Thoracic aorta (tissue), 2 donors: Measurements from ENCODE around the gene GFER. TPM values are rescaled to one million over a fixed set of nuclear protein-coding genes. Genes with fewer than 3 reads are reported as not detected.

ENCODE experiments used
- ATAC-seq: fragments of 150-250 bp; one replicate; pipeline ENCODE4 v1.8.0; 2017; ENCODE audit warnings: low read depth; ENCODE audit not compliant: insufficient number of reproducible peaks, low FRiP score
- DNase-seq: peaks from one replicate; pipeline ENCODE4 v3.0.0-alpha.2; 2020; ENCODE audit warnings: low spot score
- H3K27ac ChIP-seq, 2 donors: fragments of 200-600 bp; sonication (generic); 1 replicate in 1 of 2; 2 replicates in 1 of 2; pipeline ENCODE4 v1.5.1; 2016; ENCODE audit warnings: mild to moderate bottlenecking in 2 of 2, moderate library complexity in 2 of 2
- H3K27me3 ChIP-seq: fragments of 200-600 bp; sonication (generic); replicated peaks from 2 replicates; pipeline ENCODE4 v1.6.0; 2016; ENCODE audit warnings: mild to moderate bottlenecking; ENCODE audit not compliant: insufficient read depth
- H3K36me3 ChIP-seq: fragments of 200-600 bp; sonication (generic); one replicate; pipeline ENCODE4 v1.5.1; 2016
- H3K4me1 ChIP-seq, 2 donors: fragments of 200-600 bp; sonication (generic); 1 replicate in 1 of 2; 2 replicates in 1 of 2; pipeline versions ENCODE4 v1.5.1 to v1.6.0; 2016; ENCODE audit warnings: low read depth in 2 of 2, mild to moderate bottlenecking in 1 of 2; ENCODE audit not compliant: control insufficient read depth in 1 of 2
- H3K4me3 ChIP-seq: fragments of 200-600 bp; sonication (generic); 2 replicates; pipeline ENCODE4 v1.5.1; 2016; ENCODE audit warnings: mild to moderate bottlenecking
- H3K9me3 ChIP-seq: fragments of 200-600 bp; sonication (generic); 2 replicates; pipeline ENCODE4 v1.5.1; 2016
- CTCF ChIP-seq: fragments of 200-600 bp; sonication (generic); IDR thresholded peaks from one replicate; pipeline ENCODE4 v1.5.1; 2019; ENCODE audit warnings: antibody characterized with exemption
- total RNA-seq, 2 donors: library from RNA; depleted of rRNA; stranded (reverse); fragments of >200 nt; gene quantifications; one replicate each; pipeline versions ENCODE4 v1.1.0 to v1.2.3, GENCODE V29; 2016

GFER gene
- total RNA-seq, 2 donors from 2014 or later: 12.4 to 14.6 TPM

DNA sequence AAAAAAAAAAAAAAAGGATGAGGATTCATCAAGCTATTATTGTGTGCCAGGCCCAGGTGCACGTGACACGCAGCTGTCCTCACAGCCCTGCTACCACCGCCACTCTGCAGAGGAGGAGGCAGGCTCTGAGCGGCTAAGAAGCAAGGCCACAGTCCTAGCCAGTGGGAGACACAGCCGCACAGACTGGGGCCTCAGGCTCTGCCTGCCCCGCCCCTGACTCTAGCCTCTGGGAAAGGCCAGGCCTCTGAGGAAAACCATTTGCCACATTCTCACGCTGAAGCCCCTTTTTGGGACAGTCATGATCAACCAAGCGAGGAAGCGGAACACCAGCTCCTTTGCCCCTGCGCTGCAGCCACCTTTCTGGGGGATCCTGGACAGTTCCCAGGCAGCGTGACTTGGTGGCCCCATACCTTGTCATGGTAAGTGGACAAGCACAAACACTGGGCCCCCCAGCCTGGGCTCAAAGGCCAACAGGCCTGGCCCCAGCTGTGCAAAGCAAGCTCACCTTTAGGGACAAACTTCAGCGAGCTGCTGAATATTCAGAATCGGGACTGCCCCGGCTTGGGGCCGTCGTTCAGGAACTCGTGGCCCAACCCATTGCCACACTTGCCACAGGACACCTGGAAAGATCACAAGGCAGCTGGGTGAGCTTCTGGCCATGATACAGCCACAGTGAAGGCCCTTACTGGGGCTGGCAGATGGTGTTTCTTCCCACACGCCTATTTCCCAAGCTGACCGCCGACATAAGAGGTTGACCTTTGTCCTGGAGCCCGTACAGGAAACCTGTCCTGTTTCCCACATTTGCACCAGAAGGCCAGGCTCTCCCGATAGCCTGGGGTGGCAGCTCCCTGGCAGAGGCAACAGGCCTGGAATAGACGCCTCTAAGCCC is 43.5 kb upstream of the GFER start:
- ATAC-seq (no peak), DNase-seq (no peak)
- Histone ChIP-seq H3K27ac (no peak overlapping the region), H3K27me3 (no peaks in the 10 kb centered on the region), H3K36me3 (peaks cover 36% of the 10 kb centered on the region), H3K4me3 (no peak overlapping the region), H3K9me3 (no peaks in the 10 kb centered on the region), H3K4me1 (peaks cover 3 to 13% of the 10 kb centered on the region in 2 donors)
- no peak for TF ChIP-seq CTCF

DNA sequence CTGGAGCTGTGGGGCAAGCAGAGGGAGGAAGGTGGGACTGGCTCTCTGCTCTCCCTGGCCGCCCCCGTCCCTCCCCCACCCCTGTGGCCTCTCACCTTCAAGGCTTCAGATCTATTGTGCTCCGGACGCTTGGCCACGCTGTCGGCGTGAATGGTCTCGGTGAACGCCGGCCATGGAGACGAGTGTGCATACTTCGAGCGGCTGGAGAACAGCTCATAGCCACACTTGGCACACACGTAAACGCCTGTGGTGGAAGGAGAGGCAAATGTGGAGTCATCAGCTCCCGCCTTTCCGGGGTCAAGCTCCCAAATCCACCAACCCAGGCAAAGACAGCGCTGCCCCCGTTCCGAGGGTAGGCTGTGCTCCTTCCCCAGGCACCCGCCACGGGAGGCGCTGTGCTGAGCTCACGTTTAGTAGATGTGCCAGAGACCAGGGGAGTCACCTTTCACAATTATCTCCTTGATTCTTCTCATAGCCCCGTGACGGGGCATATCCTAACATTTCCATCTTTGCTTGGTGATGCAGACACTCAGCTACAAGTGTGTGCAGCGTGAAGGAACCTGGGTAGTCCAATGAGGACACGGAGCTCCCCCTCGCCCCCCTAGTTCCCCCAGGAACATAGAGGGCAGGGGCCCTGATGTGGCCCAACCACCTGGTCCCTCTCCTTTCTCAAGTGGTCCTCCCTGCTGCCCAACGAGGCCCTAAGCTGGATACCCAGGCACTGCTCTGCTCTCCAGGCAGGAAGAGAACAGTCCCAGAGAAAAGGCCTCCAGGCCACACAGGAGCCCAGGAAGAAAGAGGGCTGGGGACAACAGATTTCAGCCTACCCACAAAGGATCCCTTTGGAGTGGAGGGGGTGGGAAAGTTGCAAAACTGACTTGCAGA is 42.6 kb upstream of the GFER start:
- Histone ChIP-seq H3K9me3 (no peaks in the 10 kb centered on the region), H3K4me1 (peaks cover 3 to 13% of the 10 kb centered on the region in 2 donors), H3K36me3 (peaks cover 36% of the 10 kb centered on the region), H3K4me3 (peak overlapping the region; percentile 97), H3K27ac (peak overlapping the region; percentile 2 to 90), H3K27me3 (no peaks in the 10 kb centered on the region)
- DNase-seq (no peak), ATAC-seq (no peak)
- no peak for TF ChIP-seq CTCF

DNA sequence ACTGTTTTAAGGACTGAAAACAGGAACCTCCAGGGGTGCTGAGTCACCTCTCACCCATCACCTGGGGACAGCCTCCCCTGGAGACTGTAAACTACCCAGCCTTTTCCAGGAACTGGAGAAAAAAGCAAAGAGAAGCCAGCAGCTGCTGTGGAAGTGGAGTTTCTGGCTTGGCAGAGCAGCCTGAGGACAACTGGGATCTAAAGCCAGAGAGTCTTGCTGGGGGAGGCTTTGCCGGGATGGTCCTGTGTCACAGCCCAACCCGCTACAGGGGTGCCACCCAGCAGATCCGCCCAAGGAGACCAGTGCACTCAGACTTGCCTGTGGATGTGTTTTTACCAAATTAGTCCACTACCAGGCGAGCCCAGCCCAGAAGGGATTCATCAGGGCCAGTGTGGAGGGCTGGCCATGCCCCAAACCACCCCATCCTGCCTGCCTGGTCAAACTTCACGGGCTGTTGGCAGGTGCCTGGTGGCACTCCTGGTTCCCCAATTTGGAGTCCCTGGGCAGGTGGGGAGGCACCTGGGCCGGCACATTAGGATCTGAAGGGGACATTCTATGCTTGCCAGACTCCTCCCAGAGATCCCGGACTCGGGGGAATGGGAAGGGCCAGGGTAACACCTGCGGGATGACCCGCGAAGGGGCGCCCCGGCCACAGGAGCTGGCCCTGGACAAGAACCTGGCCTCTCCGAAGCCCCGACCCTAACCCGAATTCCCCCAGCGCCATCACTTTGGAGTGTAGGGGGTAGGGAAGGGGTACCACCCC is 41.8 kb upstream of the GFER start:
- Histone ChIP-seq H3K36me3 (peaks cover 30% of the 10 kb centered on the region), H3K27me3 (no peaks in the 10 kb centered on the region), H3K4me1 (peaks cover 3 to 13% of the 10 kb centered on the region in 2 donors), H3K9me3 (no peaks in the 10 kb centered on the region), H3K27ac (peak overlapping the region; percentile 82 to 90), H3K4me3 (peak overlapping the region; percentile 97)
- TF ChIP-seq CTCF: no peak
- ATAC-seq (no peak), DNase-seq (no peak)

GRCh38 chr16:1942810-1943726 is 40.9 kb upstream of the GFER start, which contains the start of gene MSRB1:
TSS of gene MSRB1 (minus strand) at chr16:1943199. CDS start at chr16:1943156, 43 bp downstream.
- H3K27me3 ChIP-seq: no peaks in the 10 kb centered on the region
- no peak for TF ChIP-seq CTCF
- H3K36me3 ChIP-seq: peaks cover 27% of the 10 kb centered on the region
- peak within 1 kb of the TSS; percentile 97 for H3K4me3 ChIP-seq
- no peaks in the 10 kb centered on the region for H3K9me3 ChIP-seq
- ATAC-seq: peak; percentile 95
- peak within 1 kb of the TSS; percentile 82 to 90 for H3K27ac ChIP-seq
- DNase-seq: peak; percentile 99
- H3K4me1 ChIP-seq: peaks cover 3 to 13% of the 10 kb centered on the region in 2 donors
